Astrocyte (in vitro differentiated cells and primary cell): ENCODE results near the gene SIVA1.

ENCODE experiments used
- EZH2 ChIP-seq: IDR thresholded peaks from 2 replicates; pipeline ENCODE4 v1.6.1; 2012; ENCODE audit warnings: mild to moderate bottlenecking, low read length, inconsistent platforms; ENCODE audit not compliant: insufficient read depth
- TF ChIP-seq, protein P1 (sequence below): IDR thresholded peaks from 2 replicates; pipeline ENCODE4 v1.5.1; 2011; ENCODE audit warnings: low read depth, mild to moderate bottlenecking, inconsistent platforms, low read length, moderate library complexity; ENCODE audit not compliant: insufficient read depth

DNA sequence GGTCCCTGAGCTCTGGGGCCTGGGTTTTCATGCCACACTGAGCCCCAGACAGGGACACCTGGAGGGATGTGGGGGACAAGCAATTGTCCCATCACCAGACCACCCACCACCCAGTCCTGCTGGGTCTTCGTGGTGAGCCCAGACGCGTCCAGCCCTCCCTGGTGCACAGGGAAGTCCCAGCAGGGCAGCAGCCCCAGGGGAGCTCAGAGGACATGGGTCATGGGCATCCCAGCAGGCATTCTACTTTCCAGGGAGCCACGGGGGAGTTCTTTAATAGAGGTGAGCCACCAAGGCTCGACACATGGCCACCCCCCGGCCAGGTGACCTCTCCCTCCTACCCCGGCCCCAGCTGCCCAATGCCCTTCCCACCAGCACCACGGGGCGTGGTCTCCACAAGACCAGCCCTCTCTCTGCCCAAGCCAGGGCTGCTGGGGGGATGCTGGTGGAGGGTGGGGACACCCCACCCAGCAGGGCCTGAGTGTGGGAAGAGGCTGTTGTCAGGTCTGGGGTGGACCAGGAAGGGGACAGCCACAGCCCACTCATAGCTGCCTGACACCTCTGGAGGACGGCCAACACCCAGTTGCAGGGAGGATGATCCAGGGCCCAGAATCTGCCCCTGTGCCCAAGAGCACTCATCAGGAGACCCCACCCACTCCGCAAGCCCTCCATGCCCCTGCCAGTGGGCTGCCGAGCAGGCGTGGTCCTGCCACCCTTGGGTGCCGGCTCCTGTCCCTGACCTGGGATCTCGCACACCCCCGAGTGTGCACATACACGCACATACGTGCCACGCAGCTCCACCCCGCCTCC lies 28.5 kb downstream of the SIVA1 start:
- TF ChIP-seq, protein P1, sequence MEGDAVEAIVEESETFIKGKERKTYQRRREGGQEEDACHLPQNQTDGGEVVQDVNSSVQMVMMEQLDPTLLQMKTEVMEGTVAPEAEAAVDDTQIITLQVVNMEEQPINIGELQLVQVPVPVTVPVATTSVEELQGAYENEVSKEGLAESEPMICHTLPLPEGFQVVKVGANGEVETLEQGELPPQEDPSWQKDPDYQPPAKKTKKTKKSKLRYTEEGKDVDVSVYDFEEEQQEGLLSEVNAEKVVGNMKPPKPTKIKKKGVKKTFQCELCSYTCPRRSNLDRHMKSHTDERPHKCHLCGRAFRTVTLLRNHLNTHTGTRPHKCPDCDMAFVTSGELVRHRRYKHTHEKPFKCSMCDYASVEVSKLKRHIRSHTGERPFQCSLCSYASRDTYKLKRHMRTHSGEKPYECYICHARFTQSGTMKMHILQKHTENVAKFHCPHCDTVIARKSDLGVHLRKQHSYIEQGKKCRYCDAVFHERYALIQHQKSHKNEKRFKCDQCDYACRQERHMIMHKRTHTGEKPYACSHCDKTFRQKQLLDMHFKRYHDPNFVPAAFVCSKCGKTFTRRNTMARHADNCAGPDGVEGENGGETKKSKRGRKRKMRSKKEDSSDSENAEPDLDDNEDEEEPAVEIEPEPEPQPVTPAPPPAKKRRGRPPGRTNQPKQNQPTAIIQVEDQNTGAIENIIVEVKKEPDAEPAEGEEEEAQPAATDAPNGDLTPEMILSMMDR = no peak
- TF ChIP-seq EZH2 = no peak
